PC-3 (cell line): ENCODE results near the gene ALPG. TPM values are rescaled to one million over a fixed set of nuclear protein-coding genes. Genes with fewer than 3 reads are reported as not detected.
A peak's percentile ranks its signal among the peaks of the same experiment; 100 is the strongest.
"Not testable (repeated sequence)": the region's sequence is repeated elsewhere in the genome, so short reads cannot be mapped to it uniquely, and the experiment has no call there.

Source experiments
- ATAC-seq: fragments of 200-7000 bp; cut with Tn5 transposase; 2 replicates; pipeline ENCODE4 v1.9.1; 2020; ENCODE audit warnings: mild to moderate bottlenecking, moderate library complexity
- BruUV-seq: library from RNA; stranded (reverse); fragments of 400-500 nt; replicated peaks from 2 replicates; lab custom pipeline; 2021; lab: Mats Ljungman, UMichigan
- CTCF ChIA-PET: fragments of 300-600 bp; sonication (Branson Sonifier 250); formaldehyde crosslinking; loops from one replicate; lab custom pipeline; 2022; ENCODE audit warnings: antibody characterized with exemption; lab: Charles Lee
- POLR2A ChIA-PET: fragments of 300-600 bp; sonication (Branson Sonifier 250); formaldehyde crosslinking; loops from one replicate; lab custom pipeline; 2022; ENCODE audit warnings: antibody characterized with exemption; ENCODE audit not compliant: unreplicated experiment; lab: Charles Lee
- DNase-seq: peaks from one replicate; pipeline ENCODE4 v3.0.0-alpha.2; 2015
- H2AFZ ChIP-seq: fragments of 300-600 bp; sonication (generic); 2 replicates; pipeline ENCODE4 v1.6.0; 2016; ENCODE audit warnings: antibody characterized with exemption, low read length
- H3F3A ChIP-seq: fragments of 300-600 bp; sonication (generic); one replicate; pipeline ENCODE4 v1.6.0; 2017; ENCODE audit warnings: antibody characterized with exemption, low read length, control low read depth, mild to moderate bottlenecking; ENCODE audit not compliant: unreplicated experiment
- H3K27ac ChIP-seq: fragments of 300-600 bp; sonication (generic); 2 replicates; pipeline ENCODE4 v1.5.1; 2016; ENCODE audit warnings: mild to moderate bottlenecking, low read length
- H3K27me3 ChIP-seq: fragments of 300-600 bp; sonication (generic); 2 replicates; pipeline ENCODE4 v1.6.1; 2016; ENCODE audit warnings: low read length, mixed read lengths
- H3K36me3 ChIP-seq: fragments of 300-600 bp; sonication (generic); 2 replicates; pipeline ENCODE4 v1.6.1; 2016; ENCODE audit warnings: low read depth, mixed run types, low read length, mixed read lengths
- H3K4me1 ChIP-seq: fragments of 300-600 bp; sonication (generic); 2 replicates; pipeline ENCODE4 v1.5.1; 2016; ENCODE audit warnings: low read length; ENCODE audit not compliant: insufficient read depth
- H3K4me2 ChIP-seq: fragments of 300-600 bp; sonication (generic); 2 replicates; pipeline ENCODE4 v1.6.0; 2016; ENCODE audit warnings: low read length
- H3K4me3 ChIP-seq: fragments of 300-600 bp; sonication (generic); 2 replicates; pipeline ENCODE4 v1.5.1; 2016; ENCODE audit warnings: mild to moderate bottlenecking, low read length, mixed read lengths
- H3K79me2 ChIP-seq: fragments of 300-600 bp; sonication (generic); 2 replicates; pipeline ENCODE4 v1.6.1; 2017; ENCODE audit warnings: low read length, mixed read lengths
- H3K9ac ChIP-seq: fragments of 300-600 bp; sonication (generic); 2 replicates; pipeline ENCODE4 v1.6.0; 2016; ENCODE audit warnings: mild to moderate bottlenecking, low read length
- H3K9me2 ChIP-seq: fragments of 300-600 bp; sonication (generic); replicated peaks from 2 replicates; pipeline ENCODE4 v1.6.1; 2016; ENCODE audit warnings: mixed run types, low read length, mixed read lengths
- H3K9me3 ChIP-seq: fragments of 300-600 bp; sonication (generic); 2 replicates; pipeline ENCODE4 v1.6.1; 2016; ENCODE audit warnings: low read length, mixed read lengths
- H4K20me1 ChIP-seq: fragments of 300-600 bp; sonication (generic); 2 replicates; pipeline ENCODE4 v1.6.1; 2016; ENCODE audit warnings: low read length, mixed read lengths
- EZH2 ChIP-seq: fragments of 300-600 bp; sonication (generic); IDR thresholded peaks from one replicate; pipeline ENCODE4 v1.6.1; 2017; ENCODE audit warnings: antibody characterized with exemption, mild to moderate bottlenecking, low read length; ENCODE audit not compliant: unreplicated experiment
- EZH2phosphoT487 ChIP-seq: fragments of 300-600 bp; sonication (generic); IDR thresholded peaks from 2 replicates; pipeline ENCODE4 v1.6.1; 2018; ENCODE audit warnings: mild to moderate bottlenecking, antibody characterized with exemption, low read length, borderline replicate concordance
- intact Hi-C: fragments of 100-400 bp; cut with micrococcal nuclease; formaldehyde crosslinking; loops from 2 replicates; pipeline ENCODE4 v1.9.0; 2023
- total RNA-seq: library from RNA; depleted of rRNA; stranded (reverse); fragments of >200 nt; gene quantifications from 2 replicates; pipeline ENCODE4 v1.2.3, GENCODE V29; 2014
- TF ChIP-seq, protein P1 (sequence below): fragments of 300-600 bp; sonication (generic); conservative IDR thresholded peaks from 2 replicates; pipeline ENCODE4 v1.5.1; 2017; ENCODE audit warnings: antibody characterized with exemption, low read depth, mild to moderate bottlenecking, low read length

ALPG gene
- total RNA-seq, 1 experiment from 2014 or later, result 0.18 TPM

DNA sequence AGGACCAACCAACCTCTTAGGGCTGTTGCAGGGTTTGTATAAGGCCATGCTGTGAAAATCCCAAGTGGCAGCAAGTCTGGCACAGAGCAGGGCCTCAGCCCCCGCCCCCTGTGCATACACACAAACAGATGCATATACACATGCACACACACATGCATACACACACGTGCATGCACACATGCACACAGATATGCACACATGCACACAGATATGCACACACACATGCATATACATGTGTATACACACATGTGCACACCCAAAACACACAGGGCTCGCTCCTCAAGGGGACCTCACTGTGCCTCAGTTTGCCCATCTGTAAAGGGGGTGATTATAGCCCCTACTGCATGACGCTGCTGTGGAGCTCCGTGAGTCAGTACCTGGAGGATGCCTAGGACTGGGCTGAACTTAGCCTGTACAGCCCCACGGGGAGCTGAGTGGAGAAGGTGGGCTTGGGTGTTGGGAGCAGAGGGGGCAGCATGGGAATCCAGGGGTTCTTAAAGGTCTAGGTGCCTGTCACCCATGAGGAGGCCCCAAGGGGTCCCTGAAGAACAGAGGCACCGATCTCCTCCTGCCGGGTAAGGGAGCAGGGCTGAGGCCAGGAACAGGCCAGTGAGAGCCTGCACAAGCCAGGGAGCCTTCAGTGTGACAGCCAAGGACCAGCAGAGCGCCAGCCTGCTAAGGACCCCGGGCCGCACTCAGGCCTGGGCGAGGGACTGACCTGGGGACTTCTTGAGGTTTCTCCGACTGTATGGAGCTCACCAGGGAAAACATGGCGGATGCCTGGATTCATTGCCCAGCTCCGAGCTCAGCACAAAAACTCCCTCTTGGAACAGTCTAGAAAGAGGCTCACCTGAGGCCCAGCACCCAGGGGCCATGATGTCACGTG lies 25.3 kb downstream of the ALPG start:
- DNase-seq (no peak), ATAC-seq (no peak)
- Histone ChIP-seq H3K9me3 (no peaks in the 10 kb centered on the region), H3K4me1 (no peaks in the 10 kb centered on the region), H3K4me2 (no peak overlapping the region), H4K20me1 (no peaks in the 10 kb centered on the region), H3F3A (no peaks in the 10 kb centered on the region), H3K36me3 (no peaks in the 10 kb centered on the region), H3K27me3 (no peaks in the 10 kb centered on the region), H2AFZ (no peak overlapping the region), H3K79me2 (no peaks in the 10 kb centered on the region), H3K9ac (no peak overlapping the region), H3K27ac (no peak overlapping the region), H3K4me3 (no peak overlapping the region), H3K9me2 (no peaks in the 10 kb centered on the region)
- intact Hi-C loops, result no loop called here
- TF ChIP-seq EZH2phosphoT487 (no peak), EZH2 (no peak)
- TF ChIP-seq, protein P1, sequence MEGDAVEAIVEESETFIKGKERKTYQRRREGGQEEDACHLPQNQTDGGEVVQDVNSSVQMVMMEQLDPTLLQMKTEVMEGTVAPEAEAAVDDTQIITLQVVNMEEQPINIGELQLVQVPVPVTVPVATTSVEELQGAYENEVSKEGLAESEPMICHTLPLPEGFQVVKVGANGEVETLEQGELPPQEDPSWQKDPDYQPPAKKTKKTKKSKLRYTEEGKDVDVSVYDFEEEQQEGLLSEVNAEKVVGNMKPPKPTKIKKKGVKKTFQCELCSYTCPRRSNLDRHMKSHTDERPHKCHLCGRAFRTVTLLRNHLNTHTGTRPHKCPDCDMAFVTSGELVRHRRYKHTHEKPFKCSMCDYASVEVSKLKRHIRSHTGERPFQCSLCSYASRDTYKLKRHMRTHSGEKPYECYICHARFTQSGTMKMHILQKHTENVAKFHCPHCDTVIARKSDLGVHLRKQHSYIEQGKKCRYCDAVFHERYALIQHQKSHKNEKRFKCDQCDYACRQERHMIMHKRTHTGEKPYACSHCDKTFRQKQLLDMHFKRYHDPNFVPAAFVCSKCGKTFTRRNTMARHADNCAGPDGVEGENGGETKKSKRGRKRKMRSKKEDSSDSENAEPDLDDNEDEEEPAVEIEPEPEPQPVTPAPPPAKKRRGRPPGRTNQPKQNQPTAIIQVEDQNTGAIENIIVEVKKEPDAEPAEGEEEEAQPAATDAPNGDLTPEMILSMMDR, result no peak
- CTCF ChIA-PET, result no interaction called here
- POLR2A ChIA-PET, result no interaction called here
- BruUV-seq, result no TSS peak

DNA sequence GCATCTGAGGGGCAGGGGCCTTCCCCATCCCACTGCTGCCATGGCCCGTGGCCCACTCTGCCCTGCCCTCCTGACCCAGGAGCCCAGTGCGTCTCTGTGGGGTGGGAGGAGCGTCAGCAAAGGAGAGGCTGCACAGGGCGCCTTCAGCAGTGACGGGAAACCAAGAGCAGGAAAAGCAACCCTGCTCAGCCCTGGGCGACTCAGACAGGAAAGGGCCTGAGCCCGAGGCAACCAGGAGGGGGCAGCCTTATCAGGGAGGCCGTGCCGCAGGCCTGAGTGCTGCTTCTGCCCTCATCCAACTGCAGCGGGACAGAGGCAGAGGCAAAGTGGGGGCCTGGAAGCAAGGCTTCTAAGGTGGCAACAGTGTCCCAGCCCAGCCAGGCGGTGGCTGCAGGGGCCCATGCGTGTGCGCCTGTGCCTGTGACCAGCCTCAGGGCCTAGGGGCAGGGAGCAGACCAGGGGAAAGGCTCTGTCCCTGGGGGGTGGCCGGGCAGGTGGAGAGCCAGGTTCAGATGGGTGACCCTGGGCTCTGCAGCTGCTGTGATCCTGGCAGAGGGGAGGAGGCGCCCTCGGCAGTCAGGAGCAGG lies 26.0 kb downstream of the ALPG start:
- no peak overlapping the region for H3K4me3 ChIP-seq
- peak; percentile 13 for DNase-seq
- no peak overlapping the region for H3K27ac ChIP-seq
- H3K9me2 ChIP-seq, result no peaks in the 10 kb centered on the region
- ChIA-PET POLR2A (no interaction called here), CTCF (no interaction called here)
- H3K9ac ChIP-seq, result no peak overlapping the region
- no peaks in the 10 kb centered on the region for H3K27me3 ChIP-seq
- no peak overlapping the region for H3K4me2 ChIP-seq
- ATAC-seq, result peak; percentile 42; the same call in 1 of the 2 replicates
- no peaks in the 10 kb centered on the region for H3K4me1 ChIP-seq
- H3K9me3 ChIP-seq, result no peaks in the 10 kb centered on the region
- intact Hi-C loops, result no loop called here
- no peaks in the 10 kb centered on the region for H3K36me3 ChIP-seq
- H2AFZ ChIP-seq, result no peak overlapping the region
- no peaks in the 10 kb centered on the region for H3F3A ChIP-seq
- H3K79me2 ChIP-seq, result no peaks in the 10 kb centered on the region
- H4K20me1 ChIP-seq, result no peaks in the 10 kb centered on the region
- TF ChIP-seq EZH2, result no peak
- TF ChIP-seq, protein P1, result no peak; the same call in 1 of the 2 replicates
- TF ChIP-seq EZH2phosphoT487, result no peak
- BruUV-seq, result no TSS peak

DNA sequence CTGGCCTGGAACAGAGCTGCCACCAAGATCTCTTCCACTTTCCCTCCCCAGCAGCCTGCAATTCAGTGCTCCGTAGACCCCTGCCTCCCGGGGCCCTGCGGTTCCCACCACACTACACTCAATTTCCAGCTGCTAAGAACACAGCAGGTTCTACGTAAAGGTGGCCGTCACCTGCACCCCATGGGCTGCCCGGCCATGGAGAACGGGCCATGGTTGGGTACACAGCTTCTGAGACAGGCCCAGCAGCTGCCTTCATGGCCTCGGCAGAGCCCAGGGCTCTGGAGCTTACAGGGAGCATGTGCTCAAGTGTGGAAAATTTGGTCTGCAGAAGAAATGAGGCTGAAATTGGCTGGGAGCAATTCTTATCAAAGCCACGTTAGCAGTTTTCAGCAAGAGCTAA lies 27.0 kb downstream of the ALPG start:
- H2AFZ ChIP-seq, H3K9me3 ChIP-seq, H4K20me1 ChIP-seq, ATAC-seq, POLR2A ChIA-PET, H3K4me1 ChIP-seq, H3K36me3 ChIP-seq, H3K9ac ChIP-seq, intact Hi-C loops, H3K27me3 ChIP-seq, BruUV-seq, H3K9me2 ChIP-seq, H3K27ac ChIP-seq, CTCF ChIA-PET, H3F3A ChIP-seq, H3K4me3 ChIP-seq, DNase-seq, H3K79me2 ChIP-seq, H3K4me2 ChIP-seq: not testable (repeated sequence)
